ENCODE data around the gene MAN2A2.
"Not testable (repeated sequence)": the region's sequence is repeated elsewhere in the genome, so short reads cannot be mapped to it uniquely, and the experiment has no call there.

Gene MAN2A2

GRCh38 chr15:90903733-90904536 lies 833 bp downstream of the MAN2A2 start:
- DNase-seq (ENCODE audit: low read depth, low spot score), result peak; percentile 82

- DNase-seq (ENCODE audit: low read depth, low spot score), result no peak
These were observed 1.6 kb downstream of the MAN2A2 start for GRCh38 chr15:90904746-90905145.

- DNase-seq (ENCODE audit: low read depth, low spot score), result no peak
These were observed 2.4 kb downstream of the MAN2A2 start for GRCh38 chr15:90905306-90906180.

- no peak for DNase-seq (ENCODE audit: low read depth, low spot score)
These were observed 3.2 kb downstream of the MAN2A2 start for GRCh38 chr15:90906181-90906849.

- DNase-seq (ENCODE audit: low read depth, low spot score), result no peak
These were observed 4.1 kb downstream of the MAN2A2 start for GRCh38 chr15:90907051-90907660.

GRCh38 chr15:90907838-90908507 lies 4.9 kb downstream of the MAN2A2 start:
- no peak for DNase-seq (ENCODE audit: low read depth, low spot score)

GRCh38 chr15:90909449-90909848 lies 6.3 kb downstream of the MAN2A2 start:
- not testable (repeated sequence) for DNase-seq (ENCODE audit: low read depth, low spot score)

GRCh38 chr15:90909976-90910375 lies 6.9 kb downstream of the MAN2A2 start:
- DNase-seq (ENCODE audit: low read depth, low spot score), result no peak

GRCh38 chr15:90910441-90911301 lies 7.6 kb downstream of the MAN2A2 start:
- DNase-seq (ENCODE audit: low read depth, low spot score), result no peak

GRCh38 chr15:90911302-90911623 lies 8.2 kb downstream of the MAN2A2 start:
- DNase-seq (ENCODE audit: low read depth, low spot score), result no peak

- no peak for DNase-seq (ENCODE audit: low read depth, low spot score)
These were observed 9.0 kb downstream of the MAN2A2 start for GRCh38 chr15:90911906-90912769.

GRCh38 chr15:90912770-90913075 lies 9.6 kb downstream of the MAN2A2 start:
- DNase-seq (ENCODE audit: low read depth, low spot score), result no peak

- DNase-seq (ENCODE audit: low read depth, low spot score), result no peak
These were observed 10.4 kb downstream of the MAN2A2 start for GRCh38 chr15:90913398-90913944.

- no peak for DNase-seq (ENCODE audit: low read depth, low spot score)
These were observed 11.4 kb downstream of the MAN2A2 start for GRCh38 chr15:90914305-90915080.

GRCh38 chr15:90915216-90915807 lies 12.2 kb downstream of the MAN2A2 start:
- DNase-seq (ENCODE audit: low read depth, low spot score), result no peak

- DNase-seq (ENCODE audit: low read depth, low spot score), result no peak
These were observed 12.8 kb downstream of the MAN2A2 start for GRCh38 chr15:90915808-90916440.

- no peak for DNase-seq (ENCODE audit: low read depth, low spot score)
These were observed 13.4 kb downstream of the MAN2A2 start for GRCh38 chr15:90916461-90916860.

GRCh38 chr15:90917569-90917968 lies 14.5 kb downstream of the MAN2A2 start:
- DNase-seq (ENCODE audit: low read depth, low spot score), result no peak
